Ascending aorta (tissue), 2 donors: Measurements from ENCODE around the gene PTK7. TPM values are rescaled to one million over a fixed set of nuclear protein-coding genes. Genes with fewer than 3 reads are reported as not detected.

Source experiments
- DNase-seq, 2 donors: peaks; one replicate each; pipeline ENCODE4 v3.0.0-alpha.2; 2019; ENCODE audit warnings: low spot score in 2 of 2
- H3K27ac ChIP-seq, 2 donors: fragments of 200-600 bp; sonication (generic); one replicate each; pipeline ENCODE4 v1.5.1; 2016 to 2017; ENCODE audit warnings: mild to moderate bottlenecking in 1 of 2
- H3K27me3 ChIP-seq: fragments of 200-600 bp; sonication (generic); one replicate; pipeline ENCODE4 v1.5.1; 2017
- H3K36me3 ChIP-seq, 2 donors: fragments of 200-600 bp; sonication (generic); one replicate each; pipeline ENCODE4 v1.5.1; 2016
- H3K4me1 ChIP-seq, 2 donors: fragments of 200-600 bp; sonication (generic); one replicate each; pipeline ENCODE4 v1.5.1; 2016 to 2017; ENCODE audit warnings: mild to moderate bottlenecking in 1 of 2
- H3K4me3 ChIP-seq, 2 donors: fragments of 200-600 bp; sonication (generic); one replicate each; pipeline ENCODE4 v1.5.1; 2016 to 2017; ENCODE audit warnings: mild to moderate bottlenecking in 1 of 2
- H3K9me3 ChIP-seq, 2 donors: fragments of 200-600 bp; sonication (generic); one replicate each; pipeline ENCODE4 v1.5.1; 2016
- intact Hi-C: fragments of 100-400 bp; cut with DNase I; formaldehyde crosslinking; loops from one replicate; pipeline ENCODE4 v1.15.1; 2023
- total RNA-seq: library from RNA; depleted of rRNA; stranded (reverse); fragments of >200 nt; gene quantifications from one replicate; pipeline ENCODE4 v1.1.0, GENCODE V29; 2016
- TF ChIP-seq, protein P1 (sequence below), 3 experiments: fragments of 200-600 bp in 2 of 3; fragments of 450-650 bp in 1 of 3; sonication (generic) in 2 of 3; IDR thresholded peaks; one replicate each; pipeline ENCODE4 v1.5.1; 2016 to 2019; ENCODE audit warnings: antibody characterized with exemption in 3 of 3, mild to moderate bottlenecking in 1 of 3, moderate library complexity in 1 of 3

PTK7 gene
- total RNA-seq, 1 donor from 2014 or later: 34.9 TPM

DNA sequence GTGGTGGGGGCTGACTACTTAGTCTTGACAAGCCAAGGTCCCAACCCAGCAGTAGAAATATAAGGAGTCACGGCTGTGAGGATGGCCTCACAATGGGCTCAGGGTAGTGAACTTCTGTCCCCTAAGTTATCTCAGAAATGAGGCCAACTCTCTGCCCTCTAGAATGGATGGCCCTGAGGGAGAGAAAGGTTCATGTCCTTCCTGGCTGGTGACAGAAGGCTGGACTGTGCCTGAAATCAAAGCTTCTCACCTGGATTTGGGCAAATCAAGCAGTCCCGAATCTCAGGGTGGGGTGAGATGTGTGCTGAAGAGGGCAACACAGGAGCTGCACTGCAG is 42.0 kb upstream of the PTK7 start:
- Histone ChIP-seq H3K36me3 (peaks cover 55 to 67% of the 10 kb centered on the region in 2 donors), H3K9me3 (no peaks in the 10 kb centered on the region), H3K4me1 (no peaks in the 10 kb centered on the region), H3K4me3 (no peak overlapping the region), H3K27ac (no peak overlapping the region), H3K27me3 (no peaks in the 10 kb centered on the region)
- DNase-seq: no peak
- TF ChIP-seq, protein P1, sequence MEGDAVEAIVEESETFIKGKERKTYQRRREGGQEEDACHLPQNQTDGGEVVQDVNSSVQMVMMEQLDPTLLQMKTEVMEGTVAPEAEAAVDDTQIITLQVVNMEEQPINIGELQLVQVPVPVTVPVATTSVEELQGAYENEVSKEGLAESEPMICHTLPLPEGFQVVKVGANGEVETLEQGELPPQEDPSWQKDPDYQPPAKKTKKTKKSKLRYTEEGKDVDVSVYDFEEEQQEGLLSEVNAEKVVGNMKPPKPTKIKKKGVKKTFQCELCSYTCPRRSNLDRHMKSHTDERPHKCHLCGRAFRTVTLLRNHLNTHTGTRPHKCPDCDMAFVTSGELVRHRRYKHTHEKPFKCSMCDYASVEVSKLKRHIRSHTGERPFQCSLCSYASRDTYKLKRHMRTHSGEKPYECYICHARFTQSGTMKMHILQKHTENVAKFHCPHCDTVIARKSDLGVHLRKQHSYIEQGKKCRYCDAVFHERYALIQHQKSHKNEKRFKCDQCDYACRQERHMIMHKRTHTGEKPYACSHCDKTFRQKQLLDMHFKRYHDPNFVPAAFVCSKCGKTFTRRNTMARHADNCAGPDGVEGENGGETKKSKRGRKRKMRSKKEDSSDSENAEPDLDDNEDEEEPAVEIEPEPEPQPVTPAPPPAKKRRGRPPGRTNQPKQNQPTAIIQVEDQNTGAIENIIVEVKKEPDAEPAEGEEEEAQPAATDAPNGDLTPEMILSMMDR (IDR thresholded peaks at IDR 0.05): no peak
- intact Hi-C loops: no loop called here

DNA sequence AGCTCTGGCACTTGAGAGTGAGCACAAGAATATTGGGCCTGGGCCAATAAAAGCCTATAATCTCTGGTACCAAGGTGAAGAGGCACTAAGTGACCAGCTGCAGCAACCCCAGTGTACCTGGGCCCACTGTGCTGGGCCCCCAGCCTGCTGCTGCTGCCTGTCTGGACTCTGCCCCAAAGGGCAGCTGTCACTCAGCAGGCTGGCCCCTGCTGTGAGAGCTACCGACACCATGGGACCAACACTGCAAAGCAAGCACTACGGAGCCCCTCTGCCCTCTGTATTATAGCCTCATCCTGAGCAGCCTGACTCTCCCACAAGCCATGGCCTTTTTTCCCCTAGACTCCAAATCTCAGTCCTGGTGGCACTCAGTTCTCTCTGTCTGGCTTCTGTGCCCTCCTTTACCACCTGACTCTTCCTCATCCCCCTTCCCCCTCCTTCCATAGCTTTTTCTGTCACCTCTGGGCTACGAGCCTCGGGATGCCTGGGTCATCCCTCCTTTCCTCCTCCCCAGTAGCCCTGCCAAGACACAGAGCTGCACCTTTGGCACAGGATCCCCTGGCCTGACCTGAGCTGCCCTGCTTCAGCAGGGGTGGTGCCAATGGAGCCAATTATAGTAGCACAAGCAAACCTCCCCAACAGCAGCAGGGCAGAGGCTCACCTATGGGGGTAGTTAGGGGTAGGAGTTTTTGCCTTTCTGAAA is 40.5 kb upstream of the PTK7 start:
- Histone ChIP-seq H3K27ac (no peak overlapping the region), H3K4me1 (no peaks in the 10 kb centered on the region), H3K9me3 (no peaks in the 10 kb centered on the region), H3K36me3 (peaks cover 44 to 62% of the 10 kb centered on the region in 2 donors), H3K4me3 (no peak overlapping the region), H3K27me3 (no peaks in the 10 kb centered on the region)
- intact Hi-C loops: no loop called here
- DNase-seq: no peak
- TF ChIP-seq, protein P1 (IDR thresholded peaks at IDR 0.05): no peak

DNA sequence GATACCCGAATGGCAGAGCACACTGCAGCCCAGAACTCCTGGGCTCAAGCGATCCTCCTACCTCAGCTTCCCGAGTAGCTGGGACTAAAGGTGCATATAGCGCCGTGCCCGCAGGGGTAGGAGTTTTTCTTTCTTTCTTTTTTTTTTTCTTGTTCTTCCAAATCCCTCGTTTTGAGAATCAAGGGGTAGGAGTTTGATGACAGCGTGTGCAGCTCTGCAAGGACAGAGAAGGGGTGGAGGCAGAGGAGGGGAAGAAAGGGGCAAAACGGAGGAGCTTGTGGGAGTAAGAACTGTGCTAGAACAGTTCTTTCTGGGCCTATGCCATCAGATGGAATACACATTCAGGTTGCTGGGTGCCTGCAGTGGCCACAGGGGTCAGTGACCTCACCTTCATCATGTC is 39.4 kb upstream of the PTK7 start:
- Histone ChIP-seq H3K27me3 (no peaks in the 10 kb centered on the region), H3K4me3 (no peak overlapping the region), H3K4me1 (no peaks in the 10 kb centered on the region), H3K36me3 (peaks cover 37 to 63% of the 10 kb centered on the region in 2 donors), H3K9me3 (no peaks in the 10 kb centered on the region), H3K27ac (no peak overlapping the region)
- DNase-seq: no peak
- intact Hi-C loops: no loop called here
- TF ChIP-seq, protein P1 (IDR thresholded peaks at IDR 0.05): no peak

DNA sequence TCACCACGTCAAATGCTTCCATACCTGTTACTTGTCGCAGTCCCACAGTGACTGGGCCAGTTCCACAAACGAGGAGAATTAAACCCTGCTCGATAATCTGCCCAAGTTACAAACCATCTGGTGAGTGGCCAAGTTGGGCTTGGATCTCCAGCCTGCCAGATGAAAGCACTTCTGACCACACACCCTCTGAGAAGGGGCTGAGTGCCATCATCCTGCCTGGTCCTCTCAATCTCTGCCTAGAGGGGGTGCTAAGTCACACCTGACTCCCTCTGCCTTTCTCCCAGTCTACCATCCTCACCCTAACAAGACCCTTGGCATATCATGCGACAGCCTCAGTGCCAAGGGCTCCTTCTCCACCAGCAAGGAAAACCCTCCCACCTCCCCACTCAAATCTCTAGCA is 38.9 kb upstream of the PTK7 start:
- H3K9me3 ChIP-seq: no peaks in the 10 kb centered on the region
- no peak overlapping the region for H3K4me3 ChIP-seq
- TF ChIP-seq, protein P1 (IDR thresholded peaks at IDR 0.05): no peak
- intact Hi-C loops: no loop called here
- no peak for DNase-seq
- no peak overlapping the region for H3K27ac ChIP-seq
- H3K27me3 ChIP-seq: no peaks in the 10 kb centered on the region
- peaks cover 37 to 60% of the 10 kb centered on the region in 2 donors for H3K36me3 ChIP-seq
- H3K4me1 ChIP-seq: no peaks in the 10 kb centered on the region

DNA sequence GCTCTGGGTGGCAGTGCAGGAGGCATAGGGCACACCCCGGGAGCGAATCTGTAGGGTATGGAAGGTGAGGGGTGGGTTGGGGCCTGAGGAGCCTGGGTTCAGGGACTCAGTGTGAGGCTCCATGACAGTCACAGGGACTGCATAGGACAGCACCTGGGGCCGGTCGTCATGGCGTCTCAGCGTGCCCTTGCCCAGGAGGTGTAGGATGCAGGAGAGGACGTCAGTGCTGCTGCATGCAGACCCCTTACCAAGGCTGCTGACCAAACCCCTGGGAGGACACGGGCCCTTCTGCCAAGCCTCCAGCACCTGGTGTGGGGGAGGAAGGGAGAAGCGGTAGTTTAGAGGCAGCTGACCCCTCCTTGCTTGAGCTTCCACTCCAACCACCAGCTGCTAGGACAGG is 38.4 kb upstream of the PTK7 start:
- DNase-seq: no peak
- Histone ChIP-seq H3K4me1 (no peaks in the 10 kb centered on the region), H3K4me3 (no peak overlapping the region), H3K27me3 (no peaks in the 10 kb centered on the region), H3K36me3 (peaks cover 39 to 59% of the 10 kb centered on the region in 2 donors), H3K9me3 (no peaks in the 10 kb centered on the region), H3K27ac (no peak overlapping the region)
- intact Hi-C loops: no loop called here
- TF ChIP-seq, protein P1 (IDR thresholded peaks at IDR 0.05): no peak

DNA sequence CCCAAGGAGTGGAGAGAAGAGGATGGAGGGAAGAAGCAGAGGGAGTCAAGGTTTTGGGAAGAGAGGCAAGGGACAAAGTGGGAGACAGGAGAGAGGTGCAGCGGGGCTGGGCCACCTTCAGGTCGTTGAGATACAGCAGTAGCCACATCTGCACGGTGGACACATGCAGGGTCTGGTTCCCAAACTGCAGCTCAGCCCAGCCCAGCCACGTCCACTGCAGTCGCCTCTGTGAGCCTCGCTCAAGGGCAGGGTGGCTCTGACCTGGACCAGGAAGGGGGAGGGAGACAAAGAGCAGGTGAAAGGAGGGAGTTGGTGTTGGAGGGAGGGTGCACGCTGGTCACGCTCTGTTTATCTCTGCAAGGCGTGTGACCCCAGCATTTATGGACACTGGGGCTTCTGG is 37.4 kb upstream of the PTK7 start:
- Histone ChIP-seq H3K4me3 (no peak overlapping the region), H3K9me3 (no peaks in the 10 kb centered on the region), H3K36me3 (peaks cover 42 to 61% of the 10 kb centered on the region in 2 donors), H3K4me1 (no peaks in the 10 kb centered on the region), H3K27me3 (no peaks in the 10 kb centered on the region), H3K27ac (no peak overlapping the region)
- intact Hi-C loops: no loop called here
- TF ChIP-seq, protein P1 (IDR thresholded peaks at IDR 0.05): no peak
- no peak for DNase-seq
